H1 (cell line): Measurements from ENCODE around the gene ATP6V0A4. TPM values are rescaled to one million over a fixed set of nuclear protein-coding genes. Genes with fewer than 3 reads are reported as not detected.

Experiments used
- ATF2 ChIP-seq: IDR thresholded peaks from 2 replicates; pipeline ENCODE4 v1.6.1; 2012; ENCODE audit warnings: low read length, inconsistent platforms
- CTCF ChIP-seq, 3 experiments: IDR thresholded peaks; 1 replicate in 2 of 3; 2 replicates in 1 of 3; pipeline versions ENCODE4 v1.5.1 to v1.6.1; 2011; ENCODE audit warnings: low read length in 3 of 3, mild to moderate bottlenecking in 3 of 3, inconsistent platforms in 2 of 3, low read depth in 1 of 3, moderate library complexity in 1 of 3; ENCODE audit not compliant: insufficient read depth in 1 of 3; ENCODE audit errors: control extremely low read depth in 1 of 3
- JUN ChIP-seq: IDR thresholded peaks from 2 replicates; pipeline ENCODE4 v1.6.1; 2011; ENCODE audit warnings: low read depth, mild to moderate bottlenecking, improper control_type of control experiment, low read length
- JUND ChIP-seq: IDR thresholded peaks from 2 replicates; pipeline ENCODE4 v1.6.1; 2011; ENCODE audit warnings: mild to moderate bottlenecking, improper control_type of control experiment, low read length
- POLR2A ChIP-seq, 2 experiments: IDR thresholded peaks; 1 replicate in 1 of 2; 2 replicates in 1 of 2; pipeline ENCODE4 v1.6.1; 2011; ENCODE audit warnings: low read depth in 2 of 2, low read length in 2 of 2, mild to moderate bottlenecking in 2 of 2; ENCODE audit errors: control extremely low read depth in 1 of 2
- TCF12 ChIP-seq: IDR thresholded peaks from 2 replicates; pipeline ENCODE4 v1.6.1; 2011; ENCODE audit warnings: low read depth, mild to moderate bottlenecking, low read length
- ZNF274 ChIP-seq: IDR thresholded peaks from 2 replicates; pipeline ENCODE4 v1.7.0; 2012; ENCODE audit warnings: low read length, borderline replicate concordance; ENCODE audit errors: extremely low read depth
- polyA plus RNA-seq, 7 experiments: library from polyadenylated mRNA; depleted of rRNA in 3 of 7; stranded (reverse) in 5 of 7; unstranded in 2 of 7; fragments of >200 nt in 5 of 7; fragments of 200-250 nt in 2 of 7; gene quantifications; 1 replicate in 5 of 7; 2 replicates in 1 of 7; 4 replicates in 1 of 7; pipeline versions ENCODE4 v1.2.1 to v1.2.3, GENCODE V29; 2011 to 2013; ENCODE audit warnings: missing spikeins in 2 of 7, mixed read lengths in 2 of 7
- total RNA-seq: library from RNA; stranded (reverse); fragmentation: NEBNext Ultra II Directional; extraction: Animal tissue kit (Norgen Biotek cat#: 25700); gene quantifications from 2 replicates; pipeline ENCODE4 v1.2.1, GENCODE V29; 2021
- TF ChIP-seq, protein P1 (sequence below): fragments of 300-600 bp; sonication (generic); IDR thresholded peaks from 2 replicates; pipeline ENCODE4 v1.7.1; 2012; ENCODE audit warnings: low read length, moderate library complexity, mild to moderate bottlenecking, inconsistent platforms; ENCODE audit not compliant: insufficient replicate concordance

ATP6V0A4 gene
- total and polyA plus RNA-seq, 2 of the 8 experiments (the other 6 are each of a cell fraction or from before 2014, with no cell fraction given) = 0.47 to 1.6 TPM

- TF ChIP-seq ATF2 (no peak), JUND (no peak), POLR2A (IDR thresholded peaks at IDR 0.05; ENCODE audit: control extremely low read depth in 1 of 2, low read depth in 2 of 2, low read length in 2 of 2) (no peak), JUN (no peak), CTCF (IDR thresholded peaks at IDR 0.05; ENCODE audit: control extremely low read depth in 1 of 3, insufficient read depth in 1 of 3, low read depth in 1 of 3, low read length in 3 of 3) (no peak), ZNF274 (no peak), TCF12 (no peak)
- TF ChIP-seq, protein P1, sequence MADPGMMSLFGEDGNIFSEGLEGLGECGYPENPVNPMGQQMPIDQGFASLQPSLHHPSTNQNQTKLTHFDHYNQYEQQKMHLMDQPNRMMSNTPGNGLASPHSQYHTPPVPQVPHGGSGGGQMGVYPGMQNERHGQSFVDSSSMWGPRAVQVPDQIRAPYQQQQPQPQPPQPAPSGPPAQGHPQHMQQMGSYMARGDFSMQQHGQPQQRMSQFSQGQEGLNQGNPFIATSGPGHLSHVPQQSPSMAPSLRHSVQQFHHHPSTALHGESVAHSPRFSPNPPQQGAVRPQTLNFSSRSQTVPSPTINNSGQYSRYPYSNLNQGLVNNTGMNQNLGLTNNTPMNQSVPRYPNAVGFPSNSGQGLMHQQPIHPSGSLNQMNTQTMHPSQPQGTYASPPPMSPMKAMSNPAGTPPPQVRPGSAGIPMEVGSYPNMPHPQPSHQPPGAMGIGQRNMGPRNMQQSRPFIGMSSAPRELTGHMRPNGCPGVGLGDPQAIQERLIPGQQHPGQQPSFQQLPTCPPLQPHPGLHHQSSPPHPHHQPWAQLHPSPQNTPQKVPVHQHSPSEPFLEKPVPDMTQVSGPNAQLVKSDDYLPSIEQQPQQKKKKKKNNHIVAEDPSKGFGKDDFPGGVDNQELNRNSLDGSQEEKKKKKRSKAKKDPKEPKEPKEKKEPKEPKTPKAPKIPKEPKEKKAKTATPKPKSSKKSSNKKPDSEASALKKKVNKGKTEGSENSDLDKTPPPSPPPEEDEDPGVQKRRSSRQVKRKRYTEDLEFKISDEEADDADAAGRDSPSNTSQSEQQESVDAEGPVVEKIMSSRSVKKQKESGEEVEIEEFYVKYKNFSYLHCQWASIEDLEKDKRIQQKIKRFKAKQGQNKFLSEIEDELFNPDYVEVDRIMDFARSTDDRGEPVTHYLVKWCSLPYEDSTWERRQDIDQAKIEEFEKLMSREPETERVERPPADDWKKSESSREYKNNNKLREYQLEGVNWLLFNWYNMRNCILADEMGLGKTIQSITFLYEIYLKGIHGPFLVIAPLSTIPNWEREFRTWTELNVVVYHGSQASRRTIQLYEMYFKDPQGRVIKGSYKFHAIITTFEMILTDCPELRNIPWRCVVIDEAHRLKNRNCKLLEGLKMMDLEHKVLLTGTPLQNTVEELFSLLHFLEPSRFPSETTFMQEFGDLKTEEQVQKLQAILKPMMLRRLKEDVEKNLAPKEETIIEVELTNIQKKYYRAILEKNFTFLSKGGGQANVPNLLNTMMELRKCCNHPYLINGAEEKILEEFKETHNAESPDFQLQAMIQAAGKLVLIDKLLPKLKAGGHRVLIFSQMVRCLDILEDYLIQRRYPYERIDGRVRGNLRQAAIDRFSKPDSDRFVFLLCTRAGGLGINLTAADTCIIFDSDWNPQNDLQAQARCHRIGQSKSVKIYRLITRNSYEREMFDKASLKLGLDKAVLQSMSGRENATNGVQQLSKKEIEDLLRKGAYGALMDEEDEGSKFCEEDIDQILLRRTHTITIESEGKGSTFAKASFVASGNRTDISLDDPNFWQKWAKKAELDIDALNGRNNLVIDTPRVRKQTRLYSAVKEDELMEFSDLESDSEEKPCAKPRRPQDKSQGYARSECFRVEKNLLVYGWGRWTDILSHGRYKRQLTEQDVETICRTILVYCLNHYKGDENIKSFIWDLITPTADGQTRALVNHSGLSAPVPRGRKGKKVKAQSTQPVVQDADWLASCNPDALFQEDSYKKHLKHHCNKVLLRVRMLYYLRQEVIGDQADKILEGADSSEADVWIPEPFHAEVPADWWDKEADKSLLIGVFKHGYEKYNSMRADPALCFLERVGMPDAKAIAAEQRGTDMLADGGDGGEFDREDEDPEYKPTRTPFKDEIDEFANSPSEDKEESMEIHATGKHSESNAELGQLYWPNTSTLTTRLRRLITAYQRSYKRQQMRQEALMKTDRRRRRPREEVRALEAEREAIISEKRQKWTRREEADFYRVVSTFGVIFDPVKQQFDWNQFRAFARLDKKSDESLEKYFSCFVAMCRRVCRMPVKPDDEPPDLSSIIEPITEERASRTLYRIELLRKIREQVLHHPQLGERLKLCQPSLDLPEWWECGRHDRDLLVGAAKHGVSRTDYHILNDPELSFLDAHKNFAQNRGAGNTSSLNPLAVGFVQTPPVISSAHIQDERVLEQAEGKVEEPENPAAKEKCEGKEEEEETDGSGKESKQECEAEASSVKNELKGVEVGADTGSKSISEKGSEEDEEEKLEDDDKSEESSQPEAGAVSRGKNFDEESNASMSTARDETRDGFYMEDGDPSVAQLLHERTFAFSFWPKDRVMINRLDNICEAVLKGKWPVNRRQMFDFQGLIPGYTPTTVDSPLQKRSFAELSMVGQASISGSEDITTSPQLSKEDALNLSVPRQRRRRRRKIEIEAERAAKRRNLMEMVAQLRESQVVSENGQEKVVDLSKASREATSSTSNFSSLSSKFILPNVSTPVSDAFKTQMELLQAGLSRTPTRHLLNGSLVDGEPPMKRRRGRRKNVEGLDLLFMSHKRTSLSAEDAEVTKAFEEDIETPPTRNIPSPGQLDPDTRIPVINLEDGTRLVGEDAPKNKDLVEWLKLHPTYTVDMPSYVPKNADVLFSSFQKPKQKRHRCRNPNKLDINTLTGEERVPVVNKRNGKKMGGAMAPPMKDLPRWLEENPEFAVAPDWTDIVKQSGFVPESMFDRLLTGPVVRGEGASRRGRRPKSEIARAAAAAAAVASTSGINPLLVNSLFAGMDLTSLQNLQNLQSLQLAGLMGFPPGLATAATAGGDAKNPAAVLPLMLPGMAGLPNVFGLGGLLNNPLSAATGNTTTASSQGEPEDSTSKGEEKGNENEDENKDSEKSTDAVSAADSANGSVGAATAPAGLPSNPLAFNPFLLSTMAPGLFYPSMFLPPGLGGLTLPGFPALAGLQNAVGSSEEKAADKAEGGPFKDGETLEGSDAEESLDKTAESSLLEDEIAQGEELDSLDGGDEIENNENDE = no peak
- TF ChIP-seq, all 59 proteins: peak for 0
Observed at GRCh38 chr7:138669364-138669763, 128.6 kb downstream of the ATP6V0A4 start (continued).
